Type B pancreatic cell (in vitro differentiated cells): Measurements from ENCODE around the gene OR5B12. TPM values are rescaled to one million over a fixed set of nuclear protein-coding genes. Genes with fewer than 3 reads are reported as not detected.

Source experiments
- DNase-seq: peaks from one replicate; pipeline ENCODE4 v3.0.0; 2021; ENCODE audit warnings: mixed read lengths; ENCODE audit not compliant: unreplicated experiment; ENCODE audit errors: extremely low spot score
- H3K27ac Mint-ChIP-seq: 2 replicates; pipeline ENCODE4 v1.8.0; 2021; ENCODE audit warnings: mild to moderate bottlenecking, mixed read lengths
- H3K27me3 Mint-ChIP-seq: 2 replicates; pipeline ENCODE4 v1.8.0; 2021; ENCODE audit warnings: mixed read lengths
- H3K36me3 Mint-ChIP-seq: 2 replicates; pipeline ENCODE4 v1.8.0; 2021; ENCODE audit warnings: mixed read lengths
- H3K4me1 Mint-ChIP-seq: one replicate; pipeline ENCODE4 v1.8.0; 2021; ENCODE audit warnings: mixed read lengths; ENCODE audit not compliant: unreplicated experiment
- H3K4me3 Mint-ChIP-seq: 2 replicates; pipeline ENCODE4 v1.8.0; 2021; ENCODE audit warnings: mild to moderate bottlenecking, mixed read lengths
- H3K9me3 Mint-ChIP-seq: 2 replicates; pipeline ENCODE4 v1.8.0; 2021; ENCODE audit warnings: mixed read lengths
- CTCF ChIP-seq: fragments of 200-600 bp; sonication (generic); conservative IDR thresholded peaks from 2 replicates; pipeline ENCODE4 v1.5.0; 2021; ENCODE audit warnings: antibody characterized with exemption, mild to moderate bottlenecking
- long read RNA-seq: library from polyadenylated mRNA; unstranded; transcript quantifications from one replicate; pipeline ENCODE4 v2.0.0, GENCODE V29; 2020
- total RNA-seq: library from RNA; stranded (reverse); gene quantifications from 2 replicates; pipeline ENCODE4 v1.2.1, GENCODE V29; 2021; ENCODE audit warnings: low replicate concordance

Gene OR5B12
- total RNA-seq = not detected in 2 replicates
- long read RNA-seq = 0 reads

DNA sequence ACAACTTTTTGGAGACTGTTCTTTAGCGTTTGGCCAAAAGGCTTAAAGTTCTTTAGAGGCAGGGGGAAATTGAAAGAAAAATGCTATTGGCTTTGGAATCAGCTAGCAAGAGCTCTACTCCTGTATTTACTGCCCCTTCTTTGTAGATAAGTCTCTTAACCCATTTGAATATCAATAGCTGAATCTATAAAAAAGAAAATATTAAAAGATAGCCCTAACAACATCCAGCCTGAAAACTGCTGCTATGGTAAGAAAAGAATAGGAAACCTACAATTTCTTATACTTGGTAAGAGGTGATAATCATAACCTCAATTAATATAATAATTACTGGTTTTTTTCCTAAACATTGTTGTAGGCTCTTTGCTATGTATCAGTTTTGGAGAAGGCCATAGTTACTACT is at the start of gene OR5B12:
OR5B12 (minus strand) TSS at position 101 of the 400 bp plus-strand sequence. CDS start 2,085 bp downstream, outside the sequence.
- Mint-ChIP-seq H3K36me3 (no peaks in the 10 kb centered on the region), H3K4me3 (no peak within 1 kb of the TSS), H3K9me3 (no peaks in the 10 kb centered on the region), H3K27me3 (no peaks in the 10 kb centered on the region), H3K27ac (no peak within 1 kb of the TSS), H3K4me1 (no peaks in the 10 kb centered on the region)
- TF ChIP-seq CTCF = no peak
- DNase-seq = no peak

DNA sequence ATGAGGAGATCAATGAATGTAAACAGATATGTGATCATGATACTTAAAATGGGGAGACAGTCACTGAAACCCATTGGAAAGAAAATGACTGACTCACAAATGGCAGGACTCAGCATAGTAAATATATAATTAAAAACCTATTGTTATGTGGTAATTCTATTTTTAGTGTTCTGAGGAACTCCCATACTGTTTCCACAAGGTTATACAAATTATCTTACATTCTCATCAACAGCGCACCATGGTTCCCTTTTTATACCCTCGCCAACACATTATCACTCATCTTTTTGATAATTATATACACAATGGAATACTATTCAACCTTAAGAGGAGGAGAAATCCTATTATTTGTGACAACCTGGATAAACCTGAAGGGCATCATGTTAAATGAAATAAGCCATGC is 48.8 kb upstream of the OR5B12 start:
- TF ChIP-seq CTCF = no peak
- DNase-seq = no peak
- H3K4me1 Mint-ChIP-seq = no peaks in the 10 kb centered on the region
- H3K27ac Mint-ChIP-seq = no peak overlapping the region
- no peaks in the 10 kb centered on the region for H3K36me3 Mint-ChIP-seq
- no peak overlapping the region for H3K4me3 Mint-ChIP-seq
- H3K9me3 Mint-ChIP-seq = no peaks in the 10 kb centered on the region
- peaks cover 3% of the 10 kb centered on the region for H3K27me3 Mint-ChIP-seq

DNA sequence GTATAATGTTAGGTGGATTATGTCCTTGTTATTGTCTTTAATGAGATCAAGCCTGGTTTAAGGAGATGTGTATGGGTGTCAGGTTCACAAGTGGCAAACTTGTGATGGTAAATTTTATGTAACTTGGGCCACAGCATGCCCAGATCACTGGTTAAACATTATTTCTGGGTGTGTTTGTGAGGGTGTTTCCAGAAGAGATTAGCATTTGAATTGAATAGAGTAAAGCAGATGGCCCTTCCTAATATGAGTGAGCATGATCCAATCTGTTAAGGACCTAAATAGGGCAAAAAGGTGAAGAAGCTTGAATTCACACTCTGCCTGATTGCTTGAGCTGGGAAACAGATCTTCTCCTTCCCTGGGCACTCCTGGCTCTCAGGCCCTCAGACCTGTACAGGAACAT is 45.1 kb upstream of the OR5B12 start:
- Mint-ChIP-seq H3K4me3 (no peak overlapping the region), H3K27ac (no peak overlapping the region), H3K36me3 (no peaks in the 10 kb centered on the region), H3K4me1 (no peaks in the 10 kb centered on the region), H3K27me3 (no peaks in the 10 kb centered on the region), H3K9me3 (no peaks in the 10 kb centered on the region)
- no peak for DNase-seq
- no peak for TF ChIP-seq CTCF

DNA sequence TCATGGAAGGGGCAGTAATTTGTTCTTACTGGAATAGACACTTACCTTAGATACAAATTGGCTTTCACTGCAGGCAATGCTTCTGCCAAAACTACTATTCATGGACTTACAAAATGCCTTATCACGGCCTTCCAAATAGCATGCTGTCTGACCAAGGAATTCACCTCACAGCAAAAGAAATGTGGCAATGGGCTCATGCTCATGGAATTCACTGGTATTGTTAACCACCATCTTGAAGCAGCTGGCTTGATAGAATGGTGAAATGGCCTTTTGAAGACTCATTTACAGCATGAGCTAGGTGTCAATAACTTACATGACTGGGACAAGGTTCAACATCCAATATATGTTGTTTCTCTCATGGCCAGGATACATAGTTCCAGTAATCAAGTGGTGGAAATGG is 43.9 kb upstream of the OR5B12 start:
- Mint-ChIP-seq H3K27ac (no peak overlapping the region), H3K27me3 (no peaks in the 10 kb centered on the region), H3K9me3 (no peaks in the 10 kb centered on the region), H3K4me1 (no peaks in the 10 kb centered on the region), H3K36me3 (no peaks in the 10 kb centered on the region), H3K4me3 (no peak overlapping the region)
- no peak for DNase-seq
- no peak for TF ChIP-seq CTCF

- H3K27ac Mint-ChIP-seq = no peak overlapping the region
- no peaks in the 10 kb centered on the region for H3K27me3 Mint-ChIP-seq
- no peaks in the 10 kb centered on the region for H3K4me1 Mint-ChIP-seq
- TF ChIP-seq CTCF = no peak
- H3K36me3 Mint-ChIP-seq = no peaks in the 10 kb centered on the region
- H3K9me3 Mint-ChIP-seq = peaks cover 7% of the 10 kb centered on the region
- no peak overlapping the region for H3K4me3 Mint-ChIP-seq
- no peak for DNase-seq
These were observed 29.9 kb upstream of the OR5B12 start for GRCh38 chr11:58471892-58472291.

DNA sequence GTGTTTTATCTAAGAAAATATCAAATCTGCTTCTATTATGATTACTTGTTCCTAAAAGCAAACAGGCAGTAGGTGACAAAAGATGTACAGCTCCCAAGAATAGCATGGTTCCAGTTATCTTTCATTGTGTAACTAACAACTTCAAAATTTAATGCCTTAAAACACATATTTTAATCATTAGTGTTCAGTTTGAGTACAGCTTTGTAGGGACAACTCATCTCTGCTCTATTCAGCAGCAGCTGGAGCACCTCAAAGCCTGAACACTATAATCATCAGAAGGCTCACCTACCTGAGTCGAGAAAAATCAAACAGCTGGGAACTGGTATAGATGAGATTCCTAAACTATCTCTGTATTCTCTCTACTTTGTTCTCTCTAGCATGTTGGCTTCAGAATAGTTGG is 24.3 kb upstream of the OR5B12 start:
- no peak overlapping the region for H3K27ac Mint-ChIP-seq
- H3K27me3 Mint-ChIP-seq = no peaks in the 10 kb centered on the region
- no peak overlapping the region for H3K4me3 Mint-ChIP-seq
- no peak for TF ChIP-seq CTCF
- H3K9me3 Mint-ChIP-seq = no peaks in the 10 kb centered on the region
- no peak for DNase-seq
- no peaks in the 10 kb centered on the region for H3K4me1 Mint-ChIP-seq
- H3K36me3 Mint-ChIP-seq = no peaks in the 10 kb centered on the region
